ENCODE results near the gene NPC1.

- no peak for TF ChIP-seq CTCF (IDR thresholded peaks at IDR 0.05)
- TF ChIP-seq POLR2A (IDR thresholded peaks at IDR 0.05): no peak
Measured at GRCh38 chr18:23534276-23534675, 52.0 kb downstream of the NPC1 start.
